ENCODE results near the gene CIB4.
A peak's percentile ranks its signal among the peaks of the same experiment; 100 is the strongest.

CIB4 gene

GRCh38 chr2:26640781-26641564 is at the start of gene CIB4:
Gene CIB4 (minus strand): TSS chr2:26641366. CDS start chr2:26641314, 52 bp downstream.
- no peak for DNase-seq (ENCODE audit: low spot score)

GRCh38 chr2:26687801-26688200 is 46.6 kb upstream of the CIB4 start:
- DNase-seq (ENCODE audit: low spot score), result no peak

GRCh38 chr2:26687328-26687727 is 46.2 kb upstream of the CIB4 start:
- no peak for DNase-seq (ENCODE audit: low spot score)

- DNase-seq (ENCODE audit: low spot score), result no peak
Measured at GRCh38 chr2:26685989-26686839, 45.0 kb upstream of the CIB4 start.

- no peak for DNase-seq (ENCODE audit: low spot score)
Measured at GRCh38 chr2:26685341-26685740, 44.2 kb upstream of the CIB4 start.

GRCh38 chr2:26683583-26683982 is 42.4 kb upstream of the CIB4 start:
- no peak for DNase-seq (ENCODE audit: low spot score)

- no peak for DNase-seq (ENCODE audit: low spot score)
Measured at GRCh38 chr2:26682155-26682554, 41.0 kb upstream of the CIB4 start.

- no peak for DNase-seq (ENCODE audit: low spot score)
Measured at GRCh38 chr2:26681656-26682055, 40.5 kb upstream of the CIB4 start.

- DNase-seq (ENCODE audit: low spot score), result no peak
Measured at GRCh38 chr2:26679867-26680266, 38.7 kb upstream of the CIB4 start.

GRCh38 chr2:26678035-26678434 is 36.9 kb upstream of the CIB4 start:
- no peak for DNase-seq (ENCODE audit: low spot score)

- no peak for DNase-seq (ENCODE audit: low spot score)
Measured at GRCh38 chr2:26675651-26676255, 34.6 kb upstream of the CIB4 start.

- no peak for DNase-seq (ENCODE audit: low spot score)
Measured at GRCh38 chr2:26674771-26675170, 33.6 kb upstream of the CIB4 start.

GRCh38 chr2:26674002-26674751 is 33.0 kb upstream of the CIB4 start:
- no peak for DNase-seq (ENCODE audit: low spot score)

- no peak for DNase-seq (ENCODE audit: low spot score)
Measured at GRCh38 chr2:26672818-26673393, 31.7 kb upstream of the CIB4 start.

GRCh38 chr2:26672112-26672817 is 31.1 kb upstream of the CIB4 start:
- no peak for DNase-seq (ENCODE audit: low spot score)

GRCh38 chr2:26671691-26672090 is 30.5 kb upstream of the CIB4 start:
- DNase-seq (ENCODE audit: low spot score), result no peak

- DNase-seq (ENCODE audit: low spot score), result no peak
Measured at GRCh38 chr2:26670931-26671460, 29.8 kb upstream of the CIB4 start.

GRCh38 chr2:26670171-26670570 is 29.0 kb upstream of the CIB4 start:
- DNase-seq (ENCODE audit: low spot score), result peak; percentile 45

GRCh38 chr2:26668856-26669750 is 27.9 kb upstream of the CIB4 start:
- DNase-seq (ENCODE audit: low spot score), result no peak

GRCh38 chr2:26668041-26668440 is 26.9 kb upstream of the CIB4 start:
- DNase-seq (ENCODE audit: low spot score), result no peak

Measured in GM03348 (cell line).